Fibroblast of lung (primary cell): Measurements from ENCODE around the gene COBL.

Experiments
- CTCF ChIP-seq, 2 donors: IDR thresholded peaks in 1 of 2; conservative IDR thresholded peaks in 1 of 2; 1 replicate in 1 of 2; 2 replicates in 1 of 2; pipeline ENCODE4 v1.5.1; 2011 to 2012; ENCODE audit warnings: low read length in 2 of 2, control low read depth in 1 of 2, inconsistent platforms in 1 of 2, low read depth in 1 of 2, mild to moderate bottlenecking in 1 of 2
- EZH2 ChIP-seq: IDR thresholded peaks from 2 replicates; pipeline ENCODE4 v1.5.1; 2012; ENCODE audit warnings: low read length, control low read depth, mild to moderate bottlenecking; ENCODE audit errors: missing control alignments

GRCh38 chr7:51154201-51154600 lies 162.4 kb downstream of the COBL start:
- TF ChIP-seq CTCF (conservative IDR thresholded peaks at IDR 0.05 in 1 of 2, IDR thresholded peaks at IDR 0.05 in 1 of 2; ENCODE audit: low read depth in 1 of 2, low read length in 2 of 2) (no peak), EZH2 (no peak)
